Sigmoid colon (tissue), 7 donors: ENCODE results near the gene CDC34. TPM values are rescaled to one million over a fixed set of nuclear protein-coding genes. Genes with fewer than 3 reads are reported as not detected.
A peak's percentile ranks its signal among the peaks of the same experiment; 100 is the strongest.

ENCODE experiments used
- DNase-seq: peaks from one replicate; pipeline ENCODE4 v3.0.0-alpha.2; 2019
- H3K27ac ChIP-seq, 4 donors: fragments of 200-600 bp; sonication (generic); one replicate each; pipeline ENCODE4 v1.5.1; 2016 to 2019; ENCODE audit warnings: mild to moderate bottlenecking in 1 of 4
- H3K27me3 ChIP-seq, 3 donors: fragments of 200-600 bp; sonication (generic); one replicate each; pipeline ENCODE4 v1.5.1; 2019; ENCODE audit warnings: mild to moderate bottlenecking in 1 of 3
- H3K36me3 ChIP-seq, 4 donors: fragments of 200-600 bp; sonication (generic); one replicate each; pipeline ENCODE4 v1.5.1; 2016 to 2019
- H3K4me1 ChIP-seq, 4 donors: fragments of 200-600 bp; sonication (generic); one replicate each; pipeline ENCODE4 v1.5.1; 2017 to 2019
- H3K4me3 ChIP-seq, 4 donors: fragments of 200-600 bp; sonication (generic); one replicate each; pipeline ENCODE4 v1.5.1; 2017 to 2019; ENCODE audit warnings: mild to moderate bottlenecking in 2 of 4, moderate library complexity in 1 of 4
- H3K9me3 ChIP-seq, 4 donors: fragments of 200-600 bp in 3 of 4; sonication (generic) in 3 of 4; one replicate each; pipeline versions ENCODE4 v1.5.1 to v1.6.1; 2013 to 2019
- EP300 ChIP-seq, 4 donors: sonication (generic); formaldehyde crosslinking; IDR thresholded peaks; one replicate each; pipeline ENCODE4 v1.6.1; 2017; ENCODE audit warnings: antibody characterized with exemption in 4 of 4
- POLR2A ChIP-seq, 2 donors: fragments of 450-650 bp; IDR thresholded peaks; one replicate each; pipeline ENCODE4 v1.6.1; 2016; ENCODE audit warnings: antibody characterized with exemption in 2 of 2, mild to moderate bottlenecking in 2 of 2, moderate library complexity in 2 of 2
- POLR2AphosphoS5 ChIP-seq, 4 donors: sonication (generic); formaldehyde crosslinking; IDR thresholded peaks; one replicate each; pipeline ENCODE4 v1.6.1; 2017; ENCODE audit warnings: antibody characterized with exemption in 4 of 4
- WGBS, 2 donors: extraction: QIAGEN DNeasy Blood & Tissue Kit; methylation state at CpG; one replicate each; pipeline ENCODE4 v1.1.7; 2013; 5-methylcytosine and 5-hydroxymethylcytosine counted together
- intact Hi-C: fragments of 100-400 bp; cut with DNase I; formaldehyde crosslinking; loops from one replicate; pipeline ENCODE4 v1.15.1; 2023
- polyA plus RNA-seq, 3 donors: library from polyadenylated mRNA; stranded (reverse); fragments of 200-250 nt; gene quantifications; one replicate each; pipeline ENCODE4 v1.2.3, GENCODE V29; 2013
- total RNA-seq, 4 donors: library from RNA; depleted of rRNA; stranded (reverse); fragments of >200 nt; gene quantifications; one replicate each; pipeline ENCODE4 v1.1.0, GENCODE V29; 2016
- TF ChIP-seq, protein P1 (sequence below), 4 experiments: fragments of 450-650 bp in 3 of 4; fragments of 200-600 bp in 1 of 4; IDR thresholded peaks; one replicate each; pipeline ENCODE4 v1.5.1; 2016 to 2019; ENCODE audit warnings: antibody characterized with exemption in 4 of 4, mild to moderate bottlenecking in 3 of 4, moderate library complexity in 2 of 4
- donor health status: healthy with polysubstance abuse.
- donor health status: Bipolar disorder and iron deficiency.
- donor health status: healthy.

The CDC34 gene, protein sequence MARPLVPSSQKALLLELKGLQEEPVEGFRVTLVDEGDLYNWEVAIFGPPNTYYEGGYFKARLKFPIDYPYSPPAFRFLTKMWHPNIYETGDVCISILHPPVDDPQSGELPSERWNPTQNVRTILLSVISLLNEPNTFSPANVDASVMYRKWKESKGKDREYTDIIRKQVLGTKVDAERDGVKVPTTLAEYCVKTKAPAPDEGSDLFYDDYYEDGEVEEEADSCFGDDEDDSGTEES
- total RNA-seq = 100 to 1,000 TPM in 2 of 4 donors, 10 to 100 TPM in 2; 74.9 to 152 (median 95.1) TPM
- polyA plus RNA-seq = 100 to 1,000 TPM in 1 of 3 donors, 10 to 100 TPM in 2; 79.2 to 110 (median 96.7) TPM

DNA sequence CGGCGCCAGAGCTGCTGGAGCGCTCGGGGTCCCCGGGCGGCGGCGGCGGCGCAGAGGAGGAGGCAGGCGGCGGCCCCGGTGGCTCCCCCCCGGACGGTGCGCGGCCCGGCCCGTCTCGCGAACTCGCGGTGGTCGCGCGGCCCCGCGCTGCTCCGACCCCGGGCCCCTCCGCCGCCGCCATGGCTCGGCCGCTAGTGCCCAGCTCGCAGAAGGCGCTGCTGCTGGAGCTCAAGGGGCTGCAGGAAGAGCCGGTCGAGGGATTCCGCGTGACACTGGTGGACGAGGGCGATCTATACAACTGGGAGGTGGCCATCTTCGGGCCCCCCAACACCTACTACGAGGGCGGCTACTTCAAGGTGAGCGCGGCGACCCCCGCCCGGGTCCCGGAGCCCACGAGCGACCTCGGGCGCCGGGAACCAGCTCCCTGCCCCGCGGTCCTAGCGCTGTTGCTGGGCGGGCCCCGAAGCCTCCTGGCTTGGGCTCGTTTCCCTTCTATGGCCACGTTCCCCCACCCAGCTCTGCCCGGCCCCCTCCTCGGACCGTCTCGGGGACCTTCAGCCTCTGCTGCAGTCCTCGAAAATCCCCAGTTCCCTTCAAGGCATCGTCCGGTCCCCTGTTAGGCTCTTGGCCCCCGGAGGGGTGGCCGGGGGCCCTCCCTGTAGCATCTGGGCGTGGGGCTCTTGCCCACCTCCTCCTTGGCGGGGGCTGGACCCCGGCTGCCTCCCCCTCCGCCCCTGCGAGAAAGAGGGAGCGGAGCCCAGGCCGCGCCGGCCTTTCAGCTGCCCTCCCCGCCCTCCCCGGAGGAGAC, at the start of gene CDC34:
Gene CDC34 (plus strand): TSS at position 8 of the 808 bp plus-strand sequence. CDS start 172 bp downstream, at position 180.
- Histone ChIP-seq H3K36me3 (peaks cover 10 to 17% (median 13%) of the 10 kb centered on the region in 4 donors), H3K27me3 (peaks cover 0 to 8% (median 3%) of the 10 kb centered on the region in 3 donors), H3K27ac (peak within 1 kb of the TSS; percentile 98 to 100 (median 99)), H3K9me3 (no peaks in the 10 kb centered on the region), H3K4me1 (peaks cover 0 to 43% (median 40%) of the 10 kb centered on the region in 4 donors), H3K4me3 (peak within 1 kb of the TSS; percentile 78 to 98 (median 94))
- peak in 3 of 4 donors; percentile 56 to 77 (median 71) for TF ChIP-seq POLR2AphosphoS5 (IDR thresholded peaks at IDR 0.05)
- TF ChIP-seq, protein P1, sequence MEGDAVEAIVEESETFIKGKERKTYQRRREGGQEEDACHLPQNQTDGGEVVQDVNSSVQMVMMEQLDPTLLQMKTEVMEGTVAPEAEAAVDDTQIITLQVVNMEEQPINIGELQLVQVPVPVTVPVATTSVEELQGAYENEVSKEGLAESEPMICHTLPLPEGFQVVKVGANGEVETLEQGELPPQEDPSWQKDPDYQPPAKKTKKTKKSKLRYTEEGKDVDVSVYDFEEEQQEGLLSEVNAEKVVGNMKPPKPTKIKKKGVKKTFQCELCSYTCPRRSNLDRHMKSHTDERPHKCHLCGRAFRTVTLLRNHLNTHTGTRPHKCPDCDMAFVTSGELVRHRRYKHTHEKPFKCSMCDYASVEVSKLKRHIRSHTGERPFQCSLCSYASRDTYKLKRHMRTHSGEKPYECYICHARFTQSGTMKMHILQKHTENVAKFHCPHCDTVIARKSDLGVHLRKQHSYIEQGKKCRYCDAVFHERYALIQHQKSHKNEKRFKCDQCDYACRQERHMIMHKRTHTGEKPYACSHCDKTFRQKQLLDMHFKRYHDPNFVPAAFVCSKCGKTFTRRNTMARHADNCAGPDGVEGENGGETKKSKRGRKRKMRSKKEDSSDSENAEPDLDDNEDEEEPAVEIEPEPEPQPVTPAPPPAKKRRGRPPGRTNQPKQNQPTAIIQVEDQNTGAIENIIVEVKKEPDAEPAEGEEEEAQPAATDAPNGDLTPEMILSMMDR (IDR thresholded peaks at IDR 0.05) = no peak
- no peak for DNase-seq
- intact Hi-C loops = loop anchor here (2.0 kb wide), 3 partner anchors 25 to 269 kb away; partner anchors contain the start of genes POLRMT and TPGS1
- WGBS, 2 donors = 1% methylated on average over 84 of the region's 84 CpGs

DNA sequence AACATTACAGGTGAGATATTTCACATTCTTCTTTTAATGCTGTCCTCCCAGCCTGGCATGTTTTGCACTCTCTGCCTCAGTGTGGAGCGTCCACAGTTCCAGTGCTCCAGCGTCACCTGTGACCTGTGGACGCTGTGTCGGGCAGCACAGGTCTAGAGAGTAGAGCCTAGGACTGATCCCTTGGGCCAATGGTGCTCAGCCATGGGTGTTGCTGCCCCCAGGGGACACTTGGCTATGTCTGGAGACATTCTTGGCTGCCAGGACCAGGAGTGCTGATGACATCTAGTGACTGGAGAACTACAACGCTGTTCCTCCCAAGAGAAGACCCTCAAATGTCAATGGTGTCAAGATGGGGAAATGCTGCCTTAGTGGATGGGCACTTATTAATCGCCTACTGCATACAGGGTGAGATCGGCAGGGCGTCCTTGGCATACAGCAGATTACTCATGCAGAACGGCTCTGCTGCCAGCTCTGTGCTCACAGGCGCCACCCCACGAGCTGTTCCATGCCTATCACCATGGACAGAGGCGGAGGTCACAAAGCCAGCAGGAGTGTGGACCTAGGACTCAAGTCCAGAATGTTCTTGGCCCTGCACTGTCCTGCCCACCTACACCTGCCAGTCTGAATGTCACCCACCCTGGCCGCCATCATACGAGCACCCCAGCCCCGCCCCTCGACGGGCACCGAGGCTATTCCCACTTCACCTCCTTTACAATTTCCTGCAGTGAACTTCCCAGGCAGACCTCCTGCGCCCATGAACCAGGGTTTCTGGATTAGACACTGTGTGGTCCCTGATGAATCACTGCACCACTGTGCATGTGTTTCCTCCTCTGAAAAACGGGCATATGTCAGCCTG, 49.1 kb upstream of the CDC34 start:
- no peaks in the 10 kb centered on the region for H3K36me3 ChIP-seq
- TF ChIP-seq, protein P1 (IDR thresholded peaks at IDR 0.05) = no peak
- TF ChIP-seq POLR2A (IDR thresholded peaks at IDR 0.05) = no peak
- no peak for TF ChIP-seq POLR2AphosphoS5 (IDR thresholded peaks at IDR 0.05)
- no peak for TF ChIP-seq EP300 (IDR thresholded peaks at IDR 0.05)
- DNase-seq = no peak
- H3K9me3 ChIP-seq = no peaks in the 10 kb centered on the region
- H3K4me3 ChIP-seq = no peak overlapping the region
- 47 to 68% methylated on average over 20 of the region's 20 CpGs for WGBS, 2 donors
- intact Hi-C loops = no loop called here
- H3K4me1 ChIP-seq = peaks cover 0 to 13% (median 3%) of the 10 kb centered on the region in 4 donors
- H3K27me3 ChIP-seq = peaks cover 0 to 27% (median 17%) of the 10 kb centered on the region in 3 donors
- H3K27ac ChIP-seq = no peak overlapping the region

DNA sequence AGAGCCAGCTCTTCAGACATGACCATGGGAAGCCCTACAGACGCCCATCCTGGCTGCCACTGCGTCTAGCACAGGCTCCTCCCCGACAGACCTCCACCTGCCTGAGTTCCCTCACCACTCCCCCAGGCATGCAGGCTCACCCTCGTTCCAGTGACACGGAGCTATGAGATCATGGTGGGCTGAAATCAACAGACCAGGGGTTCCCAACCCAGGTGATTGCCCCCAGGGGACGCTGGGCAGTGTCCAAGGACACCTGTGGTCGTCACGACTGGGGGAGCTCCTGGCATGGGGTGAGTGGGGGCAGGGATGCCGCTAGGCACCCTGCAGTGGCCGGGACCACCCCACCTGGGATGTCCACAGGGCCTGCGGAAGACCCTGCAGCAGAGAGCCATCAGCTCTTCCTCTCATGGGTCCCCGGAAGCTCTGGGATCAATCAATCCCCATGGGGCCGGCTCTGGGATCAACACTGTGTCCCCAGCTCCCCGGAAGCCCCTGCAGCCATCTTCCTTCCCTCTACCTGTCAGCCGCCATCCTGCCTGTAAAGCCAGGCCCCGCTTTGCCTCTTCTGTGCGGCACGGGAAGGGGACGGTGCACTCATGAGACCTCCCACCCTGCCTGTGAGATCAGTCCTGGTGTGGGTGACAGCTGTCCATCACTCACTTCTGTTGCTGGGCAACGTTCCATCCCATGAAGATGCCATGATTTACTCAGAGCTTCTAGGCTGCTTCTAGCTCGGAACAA, 48.1 kb upstream of the CDC34 start:
- WGBS, 2 donors = 64 to 66% methylated on average over 21 of the region's 21 CpGs
- intact Hi-C loops = no loop called here
- peaks cover 0 to 13% (median 9%) of the 10 kb centered on the region in 4 donors for H3K4me1 ChIP-seq
- H3K9me3 ChIP-seq = no peaks in the 10 kb centered on the region
- peaks cover 0 to 27% (median 17%) of the 10 kb centered on the region in 3 donors for H3K27me3 ChIP-seq
- no peak overlapping the region for H3K27ac ChIP-seq
- H3K36me3 ChIP-seq = no peaks in the 10 kb centered on the region
- TF ChIP-seq, protein P1 (IDR thresholded peaks at IDR 0.05) = no peak
- TF ChIP-seq POLR2AphosphoS5 (IDR thresholded peaks at IDR 0.05) = no peak
- TF ChIP-seq EP300 (IDR thresholded peaks at IDR 0.05) = no peak
- no peak for TF ChIP-seq POLR2A (IDR thresholded peaks at IDR 0.05)
- DNase-seq = no peak
- H3K4me3 ChIP-seq = no peak overlapping the region

DNA sequence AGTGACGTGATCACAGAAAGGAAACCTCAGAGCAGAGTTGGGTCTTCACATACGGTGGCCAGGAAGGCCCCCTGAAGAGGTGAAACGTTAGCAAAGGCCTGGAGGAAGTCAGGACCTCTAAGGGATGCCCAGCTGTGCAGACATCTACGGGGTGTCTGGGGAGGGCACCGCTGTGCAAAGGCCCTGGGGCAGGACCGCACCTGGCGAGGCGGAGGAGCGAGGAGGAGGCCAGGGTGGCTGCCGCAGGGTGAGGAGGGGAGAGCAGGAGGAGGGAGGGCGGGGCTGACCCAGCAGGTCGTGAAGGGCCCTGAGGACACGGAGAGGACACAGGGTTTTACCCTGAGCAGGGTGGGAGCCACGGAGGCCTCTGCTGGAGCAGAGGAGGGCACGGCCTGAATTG, 47.1 kb upstream of the CDC34 start:
- TF ChIP-seq POLR2A (IDR thresholded peaks at IDR 0.05) (no peak), EP300 (IDR thresholded peaks at IDR 0.05) (no peak)
- TF ChIP-seq, protein P1 (IDR thresholded peaks at IDR 0.05) = no peak
- peaks cover 0 to 27% (median 17%) of the 10 kb centered on the region in 3 donors for H3K27me3 ChIP-seq
- H3K4me1 ChIP-seq = peaks cover 0 to 15% (median 11%) of the 10 kb centered on the region in 4 donors
- DNase-seq = no peak
- H3K36me3 ChIP-seq = no peaks in the 10 kb centered on the region
- intact Hi-C loops = no loop called here
- H3K9me3 ChIP-seq = no peaks in the 10 kb centered on the region
- 59 to 71% methylated on average over 15 of the region's 15 CpGs for WGBS, 2 donors
- no peak overlapping the region for H3K4me3 ChIP-seq
- no peak overlapping the region for H3K27ac ChIP-seq
